Stimulated activated CD8-positive, alpha-beta memory T cell treated with anti-CD3 and anti-CD28 coated beads, Interleukin-12 subunit alpha, Interleukin-12 subunit beta, amount 100 ng/mL, for 24 hours (primary cell): ENCODE results near the gene SYNPO.

Source experiments
- DNase-seq: peaks from one replicate; pipeline ENCODE4 v3.0.0-alpha.2; 2020; ENCODE audit errors: extremely low read depth

SYNPO gene

GRCh38 chr5:150607105-150607504 is 33.4 kb upstream of the SYNPO start:
- DNase-seq, result no peak

- no peak for DNase-seq
These were observed 32.5 kb upstream of the SYNPO start for GRCh38 chr5:150607991-150608390.

GRCh38 chr5:150608991-150609390 is 31.5 kb upstream of the SYNPO start:
- DNase-seq, result no peak

- no peak for DNase-seq
These were observed 30.4 kb upstream of the SYNPO start for GRCh38 chr5:150609843-150610584.

GRCh38 chr5:150611026-150611425 is 29.4 kb upstream of the SYNPO start:
- DNase-seq, result no peak

GRCh38 chr5:150612405-150612804 is 28.1 kb upstream of the SYNPO start:
- DNase-seq, result no peak

GRCh38 chr5:150612905-150613670 is 27.4 kb upstream of the SYNPO start:
- DNase-seq, result no peak

GRCh38 chr5:150613991-150614660 is 26.3 kb upstream of the SYNPO start:
- no peak for DNase-seq

GRCh38 chr5:150614661-150615060 is 25.8 kb upstream of the SYNPO start:
- no peak for DNase-seq

- no peak for DNase-seq
These were observed 25.2 kb upstream of the SYNPO start for GRCh38 chr5:150615141-150615699.

- DNase-seq, result no peak
These were observed 24.4 kb upstream of the SYNPO start for GRCh38 chr5:150616024-150616470.

- no peak for DNase-seq
These were observed 24.0 kb upstream of the SYNPO start for GRCh38 chr5:150616506-150616905.

GRCh38 chr5:150618163-150618562 is 22.3 kb upstream of the SYNPO start:
- no peak for DNase-seq

- DNase-seq, result no peak
These were observed 21.7 kb upstream of the SYNPO start for GRCh38 chr5:150618588-150619281.

GRCh38 chr5:150619359-150620230 is 20.9 kb upstream of the SYNPO start:
- DNase-seq, result no peak

- DNase-seq, result no peak
These were observed 19.2 kb upstream of the SYNPO start for GRCh38 chr5:150621301-150621700.

- no peak for DNase-seq
These were observed 18.3 kb upstream of the SYNPO start for GRCh38 chr5:150622157-150622556.

- no peak for DNase-seq
These were observed 17.1 kb upstream of the SYNPO start for GRCh38 chr5:150623152-150623877.

GRCh38 chr5:150623878-150624216 is 16.6 kb upstream of the SYNPO start:
- DNase-seq, result no peak
